GM19463 (cell line): ENCODE data around the gene YARS1.

ENCODE experiments used
- ATAC-seq: cut with Tn5 transposase; IDR thresholded peaks from one replicate; pipeline ENCODE4 v1.9.1; 2021; ENCODE audit warnings: mild to moderate bottlenecking, moderate library complexity; ENCODE audit not compliant: unreplicated experiment

YARS1 gene

GRCh38 chr1:32766328-32766972 is 50.7 kb downstream of the YARS1 start:
- no peak for ATAC-seq

GRCh38 chr1:32765570-32766327 is 51.4 kb downstream of the YARS1 start:
- ATAC-seq, result no peak

- ATAC-seq, result no peak
Observed at GRCh38 chr1:32764826-32765569, 52.2 kb downstream of the YARS1 start.

- no peak for ATAC-seq
Observed at GRCh38 chr1:32763221-32763620, 53.9 kb downstream of the YARS1 start.

GRCh38 chr1:32761936-32762335 is 55.2 kb downstream of the YARS1 start:
- no peak for ATAC-seq

- ATAC-seq, result no peak
Observed at GRCh38 chr1:32761253-32761877, 55.8 kb downstream of the YARS1 start.

- ATAC-seq, result no peak
Observed at GRCh38 chr1:32759997-32760623, 57.0 kb downstream of the YARS1 start.

- ATAC-seq, result no peak
Observed at GRCh38 chr1:32759521-32759981, 57.6 kb downstream of the YARS1 start.

GRCh38 chr1:32758795-32759430 is 58.2 kb downstream of the YARS1 start:
- ATAC-seq, result no peak

GRCh38 chr1:32758177-32758794 is 58.9 kb downstream of the YARS1 start:
- no peak for ATAC-seq

GRCh38 chr1:32757213-32757895 is 59.8 kb downstream of the YARS1 start:
- no peak for ATAC-seq

GRCh38 chr1:32755810-32756159 is 61.4 kb downstream of the YARS1 start:
- ATAC-seq, result no peak

- ATAC-seq, result no peak
Observed at GRCh38 chr1:32755098-32755809, 61.9 kb downstream of the YARS1 start.

- no peak for ATAC-seq
Observed at GRCh38 chr1:32754317-32755097, 62.7 kb downstream of the YARS1 start.

- ATAC-seq, result peak; percentile 75
Observed at GRCh38 chr1:32753532-32754316, 63.4 kb downstream of the YARS1 start.

GRCh38 chr1:32749771-32750170 is 67.4 kb downstream of the YARS1 start:
- no peak for ATAC-seq

- ATAC-seq, result no peak
Observed at GRCh38 chr1:32749332-32749731, 67.8 kb downstream of the YARS1 start.
